MCF 10A (cell line): ENCODE results near the gene SMTNL2. TPM values are rescaled to one million over a fixed set of nuclear protein-coding genes. Genes with fewer than 3 reads are reported as not detected.
"Not testable (repeated sequence)": the region's sequence is repeated elsewhere in the genome, so short reads cannot be mapped to it uniquely, and the experiment has no call there.

ENCODE experiments used
- BruUV-seq: library from RNA; stranded (reverse); fragments of 400-500 nt; replicated peaks from 2 replicates; lab custom pipeline; 2021; lab: Mats Ljungman, UMichigan
- CTCF ChIA-PET: fragments of 300-600 bp; sonication (Branson Sonifier 250); formaldehyde crosslinking; extraction: SDS; loops from one replicate; lab custom pipeline; 2021; ENCODE audit warnings: antibody characterized with exemption, inconsistent platforms; lab: Yijun Ruan, JAX
- POLR2A ChIA-PET: fragments of 300-600, 350-650 bp; sonication (Branson Sonifier 250); formaldehyde crosslinking; extraction: SDS; loops from one replicate; lab custom pipeline; 2020; ENCODE audit warnings: antibody characterized with exemption, inconsistent platforms; lab: Yijun Ruan, JAX
- DNase-seq: peaks from one replicate; pipeline ENCODE4 v3.0.0-alpha.2; 2018; ENCODE audit not compliant: unreplicated experiment
- H3K27ac Mint-ChIP-seq: one replicate; pipeline ENCODE4 v1.8.0; 2022; ENCODE audit warnings: mild to moderate bottlenecking, low read depth, mixed read lengths; ENCODE audit not compliant: unreplicated experiment
- H3K27me3 Mint-ChIP-seq: one replicate; pipeline ENCODE4 v1.8.0; 2022; ENCODE audit warnings: mixed read lengths; ENCODE audit not compliant: insufficient read depth, unreplicated experiment
- H3K36me3 Mint-ChIP-seq: one replicate; pipeline ENCODE4 v1.8.0; 2022; ENCODE audit warnings: mild to moderate bottlenecking, moderate library complexity, mixed read lengths; ENCODE audit not compliant: insufficient read depth, unreplicated experiment
- H3K4me1 Mint-ChIP-seq: one replicate; pipeline ENCODE4 v1.8.0; 2022; ENCODE audit warnings: mixed read lengths; ENCODE audit not compliant: insufficient read depth, unreplicated experiment
- H3K4me3 Mint-ChIP-seq: one replicate; pipeline ENCODE4 v1.8.0; 2022; ENCODE audit warnings: mild to moderate bottlenecking, moderate library complexity, mixed read lengths; ENCODE audit not compliant: unreplicated experiment
- H3K9me3 Mint-ChIP-seq: one replicate; pipeline ENCODE4 v1.8.0; 2022; ENCODE audit warnings: mixed read lengths; ENCODE audit not compliant: unreplicated experiment
- intact Hi-C: fragments of 100-400 bp; cut with micrococcal nuclease; formaldehyde crosslinking; loops from 2 replicates; pipeline ENCODE4 v1.14.1; 2022
- total RNA-seq: library from RNA; stranded (reverse); gene quantifications from 2 replicates; pipeline ENCODE4 v1.2.3, GENCODE V29; 2022
- TF ChIP-seq, protein P1 (sequence below): fragments of 200-600 bp; IDR thresholded peaks from one replicate; pipeline ENCODE4 v1.8.0; 2022; ENCODE audit warnings: antibody characterized with exemption, mild to moderate bottlenecking; ENCODE audit not compliant: unreplicated experiment

SMTNL2 gene
- total RNA-seq, 1 experiment from 2014 or later = not detected

DNA sequence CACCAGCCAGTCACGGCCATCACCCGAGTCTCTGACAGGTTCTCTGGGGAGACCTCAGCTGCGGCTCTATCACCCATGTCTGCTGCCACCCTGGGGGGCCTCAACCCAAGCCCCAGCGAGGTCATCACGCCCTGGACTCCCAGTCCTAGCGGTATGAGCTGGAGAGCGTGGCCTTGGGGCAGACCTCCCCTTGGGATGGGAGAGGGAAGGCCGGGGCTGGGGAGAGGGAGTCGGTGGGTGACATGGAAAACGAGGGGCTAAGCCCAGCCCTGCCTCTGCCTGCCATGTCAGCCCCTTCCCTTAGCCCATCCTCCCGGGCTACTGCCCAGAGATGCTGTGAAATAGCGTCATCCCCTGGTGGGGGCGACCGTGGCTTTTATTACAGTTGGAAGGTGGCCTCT lies 8.7 kb downstream of the SMTNL2 start:
- CTCF ChIA-PET = interaction anchor here (1.6 kb wide), 1 partner anchor 32 kb away, joined by 6 read pairs; no protein-coding TSS in a partner anchor
- Mint-ChIP-seq H3K36me3 (no peaks in the 10 kb centered on the region), H3K27ac (no peak overlapping the region), H3K4me3 (no peak overlapping the region), H3K27me3 (peaks cover 23% of the 10 kb centered on the region), H3K9me3 (no peaks in the 10 kb centered on the region), H3K4me1 (no peaks in the 10 kb centered on the region)
- DNase-seq = no peak
- TF ChIP-seq, protein P1, sequence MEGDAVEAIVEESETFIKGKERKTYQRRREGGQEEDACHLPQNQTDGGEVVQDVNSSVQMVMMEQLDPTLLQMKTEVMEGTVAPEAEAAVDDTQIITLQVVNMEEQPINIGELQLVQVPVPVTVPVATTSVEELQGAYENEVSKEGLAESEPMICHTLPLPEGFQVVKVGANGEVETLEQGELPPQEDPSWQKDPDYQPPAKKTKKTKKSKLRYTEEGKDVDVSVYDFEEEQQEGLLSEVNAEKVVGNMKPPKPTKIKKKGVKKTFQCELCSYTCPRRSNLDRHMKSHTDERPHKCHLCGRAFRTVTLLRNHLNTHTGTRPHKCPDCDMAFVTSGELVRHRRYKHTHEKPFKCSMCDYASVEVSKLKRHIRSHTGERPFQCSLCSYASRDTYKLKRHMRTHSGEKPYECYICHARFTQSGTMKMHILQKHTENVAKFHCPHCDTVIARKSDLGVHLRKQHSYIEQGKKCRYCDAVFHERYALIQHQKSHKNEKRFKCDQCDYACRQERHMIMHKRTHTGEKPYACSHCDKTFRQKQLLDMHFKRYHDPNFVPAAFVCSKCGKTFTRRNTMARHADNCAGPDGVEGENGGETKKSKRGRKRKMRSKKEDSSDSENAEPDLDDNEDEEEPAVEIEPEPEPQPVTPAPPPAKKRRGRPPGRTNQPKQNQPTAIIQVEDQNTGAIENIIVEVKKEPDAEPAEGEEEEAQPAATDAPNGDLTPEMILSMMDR = no peak
- POLR2A ChIA-PET = no interaction called here
- intact Hi-C loops = no loop called here
- no TSS peak for BruUV-seq

DNA sequence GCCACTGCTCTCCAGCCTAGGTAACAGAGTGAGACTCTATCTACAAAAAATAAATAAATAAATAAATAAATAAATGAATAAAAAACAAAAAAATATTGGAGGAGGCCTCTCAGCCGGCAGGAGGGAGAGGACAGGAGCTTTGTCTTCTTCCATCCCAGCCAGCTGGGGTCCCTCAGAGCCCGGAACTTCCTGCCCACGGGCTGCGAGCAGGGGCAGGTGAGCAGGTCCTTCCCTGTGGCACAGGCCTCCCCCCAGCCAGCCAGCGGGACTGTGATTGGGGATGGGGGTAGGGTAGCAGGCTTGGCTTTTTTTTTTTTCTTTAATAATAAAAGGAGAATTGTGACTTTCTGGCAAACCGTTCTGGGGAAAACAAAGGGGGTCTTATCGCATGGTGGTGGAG lies 10.1 kb downstream of the SMTNL2 start:
- H3K36me3 Mint-ChIP-seq = no peaks in the 10 kb centered on the region
- BruUV-seq = no TSS peak
- no peak overlapping the region for H3K27ac Mint-ChIP-seq
- intact Hi-C loops = no loop called here
- no peaks in the 10 kb centered on the region for H3K9me3 Mint-ChIP-seq
- POLR2A ChIA-PET = no interaction called here
- no peak overlapping the region for H3K4me3 Mint-ChIP-seq
- TF ChIP-seq, protein P1 = no peak
- DNase-seq = no peak
- no peaks in the 10 kb centered on the region for H3K4me1 Mint-ChIP-seq
- peaks cover 20% of the 10 kb centered on the region for H3K27me3 Mint-ChIP-seq
- CTCF ChIA-PET = no interaction called here

DNA sequence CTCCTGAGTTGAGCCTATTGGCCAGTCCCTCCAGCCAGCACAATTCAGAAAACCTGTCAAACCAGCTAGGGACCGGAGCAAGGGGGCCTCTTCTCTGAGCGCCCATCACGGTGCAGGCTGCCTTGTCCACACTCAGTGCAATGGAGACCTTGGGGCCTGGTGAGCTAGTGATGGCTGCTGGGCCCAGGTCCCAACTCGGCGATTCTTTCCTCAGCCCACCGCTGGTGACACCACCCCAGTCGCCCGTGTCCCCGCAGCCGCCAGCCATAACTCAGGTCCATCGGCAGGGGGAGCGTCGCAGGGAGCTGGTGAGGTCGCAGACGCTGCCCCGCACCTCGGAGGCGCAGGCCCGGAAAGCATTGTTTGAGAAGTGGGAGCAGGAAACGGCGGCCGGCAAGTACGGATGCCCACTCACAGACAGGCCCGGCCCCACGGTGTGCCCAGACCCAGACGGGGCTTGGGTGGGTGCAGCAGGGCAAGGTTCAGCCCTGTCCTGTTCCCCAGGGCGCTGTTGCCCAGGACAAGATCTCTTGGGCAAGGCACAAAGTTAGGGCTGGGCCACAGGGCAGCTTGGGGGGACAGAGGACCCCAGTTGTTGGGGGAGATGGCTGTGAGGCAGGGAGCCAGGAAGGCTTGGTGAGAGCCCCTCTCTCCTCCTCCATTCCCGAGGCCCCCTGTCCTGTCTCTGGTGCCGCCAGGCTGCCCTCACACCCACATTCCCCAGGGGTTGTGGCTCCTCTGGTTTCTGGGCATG lies 10.8 kb downstream of the SMTNL2 start:
- Mint-ChIP-seq H3K36me3 (no peaks in the 10 kb centered on the region), H3K27me3 (peaks cover 20% of the 10 kb centered on the region), H3K4me3 (no peak overlapping the region), H3K9me3 (no peaks in the 10 kb centered on the region), H3K27ac (no peak overlapping the region), H3K4me1 (no peaks in the 10 kb centered on the region)
- ChIA-PET CTCF (no interaction called here), POLR2A (no interaction called here)
- no peak for DNase-seq
- TF ChIP-seq, protein P1 = no peak
- intact Hi-C loops = no loop called here
- BruUV-seq = no TSS peak

DNA sequence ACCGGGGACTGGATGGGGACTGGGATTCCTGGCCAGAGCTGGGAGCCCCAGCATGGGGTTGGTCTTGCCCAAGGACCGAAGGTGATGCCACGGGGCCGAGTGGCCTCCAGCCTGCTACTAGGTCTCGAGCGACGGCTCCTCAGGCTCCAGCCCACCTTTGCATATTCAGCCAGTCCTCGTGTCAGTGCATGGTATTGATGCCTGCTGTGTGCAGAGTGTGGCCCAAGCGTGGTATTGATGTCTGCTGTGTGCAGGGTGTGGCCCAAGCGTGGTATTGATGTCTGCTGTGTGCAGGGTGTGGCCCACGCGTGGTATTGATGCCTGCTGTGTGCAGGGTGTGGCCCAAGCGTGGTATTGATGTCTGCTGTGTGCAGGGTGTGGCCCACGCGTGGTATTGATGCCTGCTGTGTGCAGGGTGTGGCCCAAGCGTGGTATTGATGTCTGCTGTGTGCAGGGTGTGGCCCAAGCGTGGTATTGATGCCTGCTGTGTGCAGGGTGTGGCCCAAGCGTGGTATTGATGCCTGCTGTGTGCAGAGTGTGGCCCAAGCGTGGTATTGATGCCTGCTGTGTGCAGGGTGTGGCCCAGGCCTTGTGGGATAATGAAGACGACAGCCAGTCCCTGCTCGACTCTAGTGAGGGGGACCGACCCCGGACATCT lies 11.5 kb downstream of the SMTNL2 start:
- not testable (repeated sequence) for BruUV-seq

More for the DNA sequence above, 11.5 kb downstream of the SMTNL2 start:
- H3K4me3 Mint-ChIP-seq, CTCF ChIA-PET, intact Hi-C loops, H3K27ac Mint-ChIP-seq, H3K36me3 Mint-ChIP-seq, H3K9me3 Mint-ChIP-seq, DNase-seq, POLR2A ChIA-PET, H3K4me1 Mint-ChIP-seq: not testable (repeated sequence)
- H3K27me3 Mint-ChIP-seq = peaks cover 19% of the 10 kb centered on the region
